ENCODE measurements around the gene NCSTN.

- TF ChIP-seq CTCF (IDR thresholded peaks at IDR 0.05; ENCODE audit: poor library complexity, severe bottlenecking) (no peak), EZH2 (IDR thresholded peaks at IDR 0.05; ENCODE audit: borderline replicate concordance, insufficient read depth, low read length, poor library complexity, severe bottlenecking) (no peak), RAD21 (conservative IDR thresholded peaks at IDR 0.05) (no peak), REST (IDR thresholded peaks at IDR 0.05; ENCODE audit: borderline replicate concordance) (no peak), POLR2AphosphoS5 (IDR thresholded peaks at IDR 0.05) (no peak), EP300 (conservative IDR thresholded peaks at IDR 0.05; ENCODE audit: poor library complexity, severe bottlenecking) (no peak), SMC3 (conservative IDR thresholded peaks at IDR 0.05; ENCODE audit: poor library complexity) (no peak), TAF1 (IDR thresholded peaks at IDR 0.05; ENCODE audit: low read depth) (no peak), MXI1 (conservative IDR thresholded peaks at IDR 0.05; ENCODE audit: poor library complexity, severe bottlenecking) (no peak)
Observed at GRCh38 chr1:160309185-160309557, 34.0 kb upstream of the NCSTN start.
